Mucosa of gallbladder (tissue), 1 donor: ENCODE data around the gene CACNA1S. TPM values are rescaled to one million over a fixed set of nuclear protein-coding genes. Genes with fewer than 3 reads are reported as not detected.

ENCODE experiments used
- DNase-seq: peaks from one replicate; pipeline ENCODE4 v3.0.0-alpha.2; 2020; ENCODE audit warnings: low spot score
- total RNA-seq: library from RNA; stranded (reverse); gene quantifications from one replicate; pipeline ENCODE4 v1.2.1, GENCODE V29; 2021
- donor health status: DM: no; HTN: no; CAD: no.

CACNA1S gene
- total RNA-seq, 1 donor from 2014 or later, result not detected

- DNase-seq, result no peak
Measured at GRCh38 chr1:201093962-201094361, 18.3 kb downstream of the CACNA1S start.

DNA sequence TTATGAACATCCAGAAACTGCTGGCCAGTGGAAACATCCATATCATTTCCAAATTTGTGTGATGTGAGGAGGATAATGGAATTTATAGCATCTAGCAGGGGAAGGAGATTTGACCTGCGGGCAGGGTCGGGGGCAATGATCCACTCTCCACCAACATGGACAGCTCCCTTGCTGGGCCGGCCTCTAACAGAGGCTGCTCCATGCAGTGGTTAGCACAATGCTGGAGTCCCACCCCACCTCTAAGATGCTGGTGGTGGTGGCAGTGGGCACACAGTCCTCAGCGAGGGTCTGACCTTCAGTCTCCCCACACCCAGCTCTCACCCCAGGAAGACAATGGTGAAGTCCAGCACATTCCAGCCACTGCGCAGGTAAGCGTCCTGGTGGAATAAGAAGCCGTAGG, 18.7 kb downstream of the CACNA1S start:
- DNase-seq, result no peak

- DNase-seq, result no peak
Measured at GRCh38 chr1:201092738-201093137, 19.5 kb downstream of the CACNA1S start.

GRCh38 chr1:201091256-201091655, 21.0 kb downstream of the CACNA1S start:
- no peak for DNase-seq

GRCh38 chr1:201090541-201090940, 21.7 kb downstream of the CACNA1S start:
- DNase-seq, result no peak

- DNase-seq, result no peak
Measured at GRCh38 chr1:201089596-201089995, 22.6 kb downstream of the CACNA1S start.

DNA sequence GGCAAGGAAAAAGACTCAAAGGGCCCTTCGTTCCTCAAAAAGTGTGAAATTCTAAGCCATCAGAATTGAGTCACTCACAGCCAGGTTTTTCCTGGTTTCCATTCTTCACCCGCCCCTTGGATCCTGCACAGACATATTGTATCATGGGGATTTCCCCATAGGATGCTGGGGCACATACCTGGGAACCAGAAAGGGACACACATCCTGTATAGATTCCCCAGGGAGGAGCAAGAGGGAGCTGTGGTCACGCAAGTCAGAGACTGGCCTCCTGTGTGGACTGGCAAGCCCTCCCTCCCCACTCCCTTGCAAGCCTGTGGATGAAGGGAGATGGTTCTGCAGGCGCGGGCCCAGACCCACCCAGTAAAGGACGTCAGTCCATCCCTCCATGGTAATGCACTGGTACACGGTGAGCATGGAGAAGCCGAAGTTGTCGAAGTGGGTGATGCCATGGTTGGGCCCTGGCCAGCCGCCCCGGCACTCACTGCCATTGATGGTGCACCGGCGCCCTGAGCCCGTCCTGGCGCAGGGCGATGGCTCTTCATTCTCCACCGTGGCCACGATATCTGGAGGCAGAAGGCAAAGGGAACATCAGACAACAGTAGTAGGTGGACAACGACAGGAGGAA, 23.2 kb downstream of the CACNA1S start:
- DNase-seq, result no peak

DNA sequence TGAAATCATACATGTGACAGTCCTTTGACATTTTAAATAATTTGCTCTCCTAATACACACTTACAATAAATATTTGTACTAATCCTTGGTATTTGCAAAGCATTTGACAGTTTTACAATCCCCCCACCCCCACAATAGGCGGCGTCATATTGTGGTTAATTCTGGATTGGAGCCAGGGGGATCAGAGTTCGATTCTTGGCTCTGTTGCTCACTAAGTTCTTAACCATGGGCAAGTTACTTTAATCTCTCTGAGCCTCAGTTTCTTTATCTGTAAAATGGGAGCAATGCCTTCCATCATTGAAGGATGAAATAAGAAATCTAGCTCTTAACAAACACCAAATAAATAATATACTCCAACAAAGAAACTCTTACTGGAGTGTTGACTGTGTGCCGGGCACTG, 23.8 kb downstream of the CACNA1S start:
- DNase-seq, result no peak

- DNase-seq, result peak; percentile 55
Measured at GRCh38 chr1:201085902-201086735, 26.1 kb downstream of the CACNA1S start.

DNA sequence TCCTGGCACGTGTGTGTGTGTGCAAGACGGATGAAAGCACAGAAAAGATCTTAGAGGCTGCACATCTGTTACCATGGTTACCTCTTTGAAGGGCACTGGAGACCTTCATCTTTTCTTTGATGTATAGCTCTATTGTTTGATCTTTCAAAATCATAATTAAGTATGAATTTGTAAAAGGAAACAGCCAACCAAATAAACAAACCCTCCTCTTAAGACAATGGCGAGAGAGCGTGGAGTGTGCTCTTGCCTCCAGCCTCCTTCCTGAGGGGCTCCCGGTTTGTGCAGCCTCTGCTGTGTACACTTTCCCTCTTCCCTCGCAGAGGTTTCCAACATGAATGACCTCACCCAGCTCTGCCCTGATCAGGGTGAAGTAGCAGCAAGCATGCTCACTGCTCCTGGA, 27.9 kb downstream of the CACNA1S start:
- no peak for DNase-seq

DNA sequence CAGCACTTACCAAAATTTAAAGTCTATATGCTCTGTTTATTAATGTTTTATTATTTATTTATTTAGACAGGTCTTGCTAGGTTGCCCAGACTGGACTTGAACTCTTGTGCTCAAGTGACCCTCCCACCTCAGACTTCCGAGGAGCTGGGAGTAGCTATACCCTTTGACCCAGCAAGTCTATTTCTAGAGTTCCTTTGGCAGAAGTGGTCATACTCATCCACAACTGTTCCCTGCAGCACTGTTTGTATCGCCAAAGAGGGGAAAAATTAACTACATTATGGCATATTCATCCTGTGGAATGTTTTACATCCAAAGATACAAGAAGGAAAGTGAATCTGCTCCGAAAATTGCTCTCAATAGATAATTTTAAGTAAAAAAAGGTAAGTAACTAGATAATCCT, 28.5 kb downstream of the CACNA1S start:
- no peak for DNase-seq

GRCh38 chr1:201080135-201080534, 32.1 kb downstream of the CACNA1S start:
- no peak for DNase-seq

DNA sequence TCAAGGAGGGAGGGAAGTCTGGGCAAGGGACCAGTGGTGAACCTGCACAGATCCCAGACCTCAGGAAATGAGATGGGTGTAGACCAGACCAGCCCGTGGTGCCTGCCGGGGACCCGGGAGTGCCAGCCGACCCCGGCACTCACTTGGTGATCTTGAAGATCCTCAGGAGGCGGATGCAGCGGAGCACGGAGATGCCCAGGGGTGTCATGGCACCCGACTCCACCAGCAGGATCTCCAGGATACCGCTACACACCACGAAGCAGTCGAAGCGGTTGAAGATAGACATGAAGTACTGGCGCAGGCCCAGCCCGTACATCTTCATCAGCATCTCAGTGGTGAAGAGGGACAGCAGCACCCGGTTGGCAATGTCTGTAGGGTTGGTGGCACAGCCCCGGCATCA, 34.5 kb downstream of the CACNA1S start:
- no peak for DNase-seq

DNA sequence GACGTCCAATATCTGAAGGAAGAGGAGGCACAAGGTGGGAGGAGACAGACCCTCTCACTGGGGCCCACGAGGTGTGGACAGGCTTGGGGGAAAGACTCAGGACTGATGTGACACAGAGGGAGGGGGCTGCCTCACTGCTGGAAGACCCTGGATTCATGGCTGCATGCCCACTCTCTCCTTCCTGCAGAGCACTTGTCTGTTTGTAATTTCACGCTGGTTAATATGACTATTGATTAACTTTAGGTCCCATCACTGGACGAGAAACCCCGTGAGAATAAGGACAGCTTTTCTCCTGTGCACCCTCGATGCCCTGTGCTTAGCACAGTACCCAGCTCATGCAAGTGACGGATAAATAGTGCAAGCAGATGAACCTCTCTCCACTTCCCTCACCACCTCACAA, 35.1 kb downstream of the CACNA1S start:
- no peak for DNase-seq

- DNase-seq, result no peak
Measured at GRCh38 chr1:201076092-201076491, 36.1 kb downstream of the CACNA1S start.

DNA sequence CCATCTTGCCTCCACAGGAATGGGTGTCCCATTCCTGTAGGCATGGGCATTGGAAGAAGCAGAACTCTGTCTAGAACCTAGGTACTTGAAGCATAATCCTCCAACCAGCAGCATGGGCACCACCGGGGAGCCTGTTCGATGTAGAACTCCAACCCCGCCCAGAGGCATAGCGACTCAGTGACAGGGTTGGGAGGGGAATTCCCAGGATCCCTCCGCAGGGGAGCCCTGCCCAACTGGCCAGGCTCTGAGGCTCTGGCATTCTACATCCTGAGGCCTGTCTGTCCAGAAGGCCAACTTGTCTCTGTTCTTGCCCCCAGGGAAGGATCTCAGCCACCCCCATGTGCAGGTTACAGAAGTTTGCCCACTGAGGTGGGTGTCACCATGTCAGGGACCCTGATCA, 38.2 kb downstream of the CACNA1S start:
- DNase-seq, result no peak

DNA sequence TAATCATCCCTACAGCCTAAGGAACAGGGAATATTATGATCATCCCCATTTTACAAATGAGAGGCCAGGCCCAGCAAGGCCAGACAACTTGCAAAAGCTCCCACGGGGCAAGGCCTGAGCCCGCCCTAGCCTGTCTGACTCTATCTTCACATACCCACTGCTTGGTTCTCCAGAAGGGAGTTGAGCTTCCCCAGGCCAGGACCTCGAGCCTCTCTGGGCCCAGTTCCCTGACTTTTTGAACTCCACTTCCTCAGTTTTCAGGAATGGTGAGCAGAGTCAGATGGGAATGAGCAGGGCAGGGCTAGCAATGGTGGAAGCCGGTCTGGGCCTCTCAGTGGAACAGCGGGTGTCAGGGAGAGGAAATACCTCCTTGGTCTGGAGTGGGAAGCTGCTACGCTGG, 39.3 kb downstream of the CACNA1S start:
- no peak for DNase-seq

- DNase-seq, result no peak
Measured at GRCh38 chr1:201072149-201072548, 40.1 kb downstream of the CACNA1S start.

DNA sequence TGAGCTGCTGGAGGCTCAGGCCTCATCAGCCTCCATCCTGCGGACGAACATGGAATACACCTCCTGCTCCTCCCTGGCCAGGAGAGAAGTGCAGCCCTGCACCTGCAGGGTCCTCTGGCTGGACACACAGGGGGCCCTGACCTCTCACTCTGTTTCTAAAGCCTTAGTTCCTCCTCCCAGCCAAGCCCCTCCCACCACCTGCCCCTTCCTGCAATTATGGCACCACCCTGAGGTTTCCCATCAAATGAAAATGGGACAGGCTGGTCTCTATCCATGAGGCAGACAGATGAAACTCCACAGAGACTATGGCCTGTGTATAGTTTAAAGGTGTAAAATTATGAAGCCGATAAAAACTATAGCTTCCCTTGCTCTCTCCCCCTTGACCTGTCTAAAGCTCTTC, 42.6 kb downstream of the CACNA1S start:
- no peak for DNase-seq

DNA sequence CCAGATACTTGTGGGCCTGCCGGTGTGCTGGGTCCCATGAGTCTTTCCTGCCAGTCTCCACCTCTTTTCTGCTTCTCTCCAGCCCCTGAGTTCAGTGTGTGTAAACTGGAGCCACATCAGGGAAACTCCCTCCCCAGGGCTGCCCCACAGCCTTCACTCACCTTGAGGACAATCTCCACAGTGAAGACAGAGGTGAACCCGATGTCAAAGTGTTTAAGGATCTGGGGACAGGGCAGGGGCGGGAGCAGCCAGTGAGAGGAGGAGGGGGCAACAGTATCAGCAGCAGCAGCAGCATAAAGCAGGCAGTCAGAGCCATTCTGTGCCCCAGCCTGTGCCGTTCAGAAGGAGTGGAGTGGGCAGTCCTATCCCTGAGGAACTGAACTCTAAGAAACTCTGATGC, 43.2 kb downstream of the CACNA1S start:
- DNase-seq, result no peak

DNA sequence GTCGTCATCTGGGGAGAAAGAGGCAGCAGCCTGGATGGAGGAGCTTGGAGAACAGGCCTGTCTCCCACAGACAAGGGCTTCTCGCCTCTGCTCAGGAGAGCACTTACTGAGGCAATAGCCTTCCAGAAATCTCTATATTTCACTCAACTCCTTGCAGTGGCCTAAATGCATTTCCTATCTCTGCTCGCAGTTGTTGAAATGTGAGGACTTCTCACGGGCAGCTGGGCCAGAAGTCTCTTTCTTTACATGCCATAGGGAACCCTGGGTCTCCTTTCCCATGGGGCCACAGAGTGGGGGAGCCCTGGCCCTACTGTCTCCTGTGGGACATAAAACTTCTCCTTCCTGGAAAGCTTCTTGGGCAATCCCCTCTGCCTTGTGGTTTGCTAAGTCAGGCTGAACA, 45.2 kb downstream of the CACNA1S start:
- DNase-seq, result no peak

GRCh38 chr1:201065686-201066085, 46.5 kb downstream of the CACNA1S start:
- DNase-seq, result no peak

GRCh38 chr1:201064806-201065205, 47.4 kb downstream of the CACNA1S start:
- no peak for DNase-seq

- DNase-seq, result no peak
Measured at GRCh38 chr1:201063145-201063544, 49.1 kb downstream of the CACNA1S start.
